ENCODE measurements around the gene DOCK3.
"Not testable (repeated sequence)": the region's sequence is repeated elsewhere in the genome, so short reads cannot be mapped to it uniquely, and the experiment has no call there.

The DOCK3 gene

DNA sequence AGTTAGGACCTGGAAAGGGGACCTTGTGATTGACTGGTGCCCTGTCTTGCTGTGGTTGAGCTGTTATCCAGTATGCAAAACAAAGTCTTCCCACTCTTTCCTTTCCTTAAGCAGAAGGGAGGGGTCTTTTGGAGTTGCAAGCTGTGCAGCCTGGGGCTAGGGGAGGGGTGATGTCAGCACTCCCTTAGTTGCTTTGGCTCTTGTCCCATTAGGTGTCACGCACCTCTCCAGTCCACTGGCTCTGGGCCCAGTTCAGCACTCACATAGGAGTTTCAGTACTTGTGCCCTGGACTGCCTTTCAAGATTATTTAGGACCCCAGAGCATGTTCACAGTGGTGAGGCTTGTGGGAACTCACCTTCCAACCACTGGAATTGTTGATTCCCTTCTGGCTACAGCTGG, 238.5 kb downstream of the DOCK3 start:
- no peak for DNase-seq

DNA sequence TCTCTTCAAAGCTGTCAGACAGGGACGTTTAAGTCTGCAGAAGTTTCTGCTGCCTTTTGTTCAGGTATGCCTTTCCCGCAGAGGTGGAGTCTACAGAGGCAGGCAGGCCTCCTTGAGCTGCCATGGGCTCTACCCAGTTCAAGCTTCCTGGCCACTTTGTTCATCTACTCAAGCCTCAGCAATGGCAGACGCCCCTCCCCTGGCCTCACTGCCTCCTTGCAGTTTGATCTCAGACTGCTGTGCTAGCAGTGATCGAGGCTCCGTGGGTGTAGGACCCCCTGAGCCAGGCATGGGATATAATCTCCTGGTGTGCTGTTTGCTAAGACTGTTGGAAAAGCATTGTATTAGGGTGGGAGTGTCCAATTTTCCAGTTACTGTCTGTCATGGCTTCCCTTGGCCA, 247.3 kb downstream of the DOCK3 start:
- DNase-seq = not testable (repeated sequence)

DNA sequence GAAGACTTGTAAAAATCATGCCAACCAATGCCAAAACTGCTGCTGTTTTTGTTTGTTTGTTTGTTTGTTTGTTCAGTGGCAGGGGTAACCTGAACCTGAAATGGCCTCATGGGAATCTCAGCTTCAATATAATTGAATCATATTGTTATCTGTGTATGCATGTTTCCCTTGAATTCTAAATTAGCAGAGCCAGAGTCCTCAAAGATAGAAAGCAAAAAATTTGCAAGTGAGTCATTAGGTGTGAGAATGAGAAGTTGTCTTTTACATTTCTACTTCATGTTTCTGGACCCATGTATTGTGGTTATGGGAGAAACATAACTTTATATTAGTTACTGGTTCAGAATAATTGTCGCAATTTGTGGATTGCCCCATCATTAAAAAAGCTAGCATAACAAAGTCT, 249.2 kb downstream of the DOCK3 start:
- no peak for DNase-seq

- no peak for DNase-seq
These were observed 249.9 kb downstream of the DOCK3 start for GRCh38 chr3:50924638-50925037.

- DNase-seq = no peak
These were observed 252.1 kb downstream of the DOCK3 start for GRCh38 chr3:50926868-50927267.

DNA sequence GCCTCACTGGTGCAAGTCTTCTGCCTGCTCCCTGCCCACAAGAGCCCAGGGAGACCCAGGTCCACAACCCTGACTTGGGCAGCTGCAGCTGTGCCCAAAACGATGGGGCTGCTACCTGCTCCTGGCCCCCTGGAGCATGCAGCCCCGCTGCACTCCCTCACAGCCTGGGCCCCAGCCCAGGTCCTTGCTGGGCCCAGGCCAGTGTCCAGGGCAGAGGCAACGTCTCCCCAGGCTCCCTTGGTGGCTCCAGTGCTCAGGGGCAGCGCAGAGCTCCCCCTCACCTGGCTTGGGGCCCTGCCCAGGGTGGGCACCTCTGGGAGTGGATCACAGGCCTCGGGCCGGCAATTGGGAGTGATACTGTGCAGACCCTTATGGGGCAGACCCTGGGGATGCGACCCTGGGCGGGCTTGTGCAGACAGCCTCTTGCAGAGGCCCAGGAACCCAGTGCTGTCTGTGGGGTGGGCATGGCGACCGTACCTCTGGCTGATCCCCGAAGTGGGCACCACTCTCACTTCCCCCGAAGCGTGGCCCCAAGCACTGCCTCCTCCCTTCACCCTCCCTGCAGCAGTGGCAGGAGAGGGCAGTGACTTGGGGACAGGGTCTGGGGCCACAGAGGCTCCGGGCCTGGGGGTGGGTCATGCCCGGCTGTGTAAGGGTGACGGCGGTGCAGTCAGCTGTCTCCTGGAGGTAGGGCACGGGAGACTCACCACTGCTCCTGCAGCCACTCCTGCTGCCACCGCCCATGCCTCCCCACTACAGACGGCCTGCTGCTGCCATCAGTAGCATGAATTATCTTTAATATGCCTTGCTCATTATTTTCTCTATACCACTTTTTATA, 255.9 kb downstream of the DOCK3 start:
- DNase-seq = no peak

- not testable (repeated sequence) for DNase-seq
These were observed 258.2 kb downstream of the DOCK3 start for GRCh38 chr3:50932918-50933317.

DNA sequence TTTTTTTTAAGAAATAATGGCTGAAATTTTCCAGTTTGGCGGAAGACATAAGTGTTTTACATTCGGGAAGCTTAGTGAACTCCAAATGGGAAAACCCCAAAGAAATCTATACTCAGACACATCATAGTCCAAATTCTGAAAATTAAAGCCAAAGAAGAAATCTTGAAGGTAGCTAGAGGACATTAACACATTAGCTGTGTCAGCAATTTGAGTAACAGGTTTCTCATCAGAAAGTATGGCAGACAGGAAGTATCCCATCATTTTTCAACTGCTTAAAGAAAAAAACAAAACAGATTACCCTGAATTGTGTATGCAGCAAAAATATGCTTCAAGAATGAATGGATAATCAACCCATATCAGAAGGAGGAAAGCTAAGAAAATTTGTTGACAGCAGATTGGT, 261.7 kb downstream of the DOCK3 start:
- no peak for DNase-seq

- no peak for DNase-seq
These were observed 272.7 kb downstream of the DOCK3 start for GRCh38 chr3:50947419-50947818.

DNA sequence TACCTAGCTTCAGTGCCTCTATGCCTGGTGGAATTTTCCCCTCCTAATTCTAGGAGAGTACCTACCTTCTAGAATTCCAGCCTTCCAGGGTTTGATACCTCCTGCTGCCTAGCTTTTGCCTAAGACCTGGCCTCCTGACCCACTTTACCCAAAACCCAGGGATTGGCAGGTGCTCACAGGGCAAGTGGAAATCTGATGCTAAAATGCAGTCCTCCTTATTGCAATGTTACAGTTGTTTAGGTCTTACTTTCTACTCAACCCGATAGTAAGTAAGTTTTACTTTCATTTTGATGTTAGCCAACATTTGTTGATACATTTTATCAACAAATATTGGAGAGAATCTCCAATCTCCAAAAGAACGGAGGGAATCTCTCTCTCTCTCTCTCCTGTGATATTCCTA, 275.9 kb downstream of the DOCK3 start:
- DNase-seq = no peak

GRCh38 chr3:50953825-50954414, 279.2 kb downstream of the DOCK3 start:
- DNase-seq = no peak

GRCh38 chr3:50961386-50961785, 286.7 kb downstream of the DOCK3 start:
- DNase-seq = peak in 1 of 2 donors; percentile 30

DNA sequence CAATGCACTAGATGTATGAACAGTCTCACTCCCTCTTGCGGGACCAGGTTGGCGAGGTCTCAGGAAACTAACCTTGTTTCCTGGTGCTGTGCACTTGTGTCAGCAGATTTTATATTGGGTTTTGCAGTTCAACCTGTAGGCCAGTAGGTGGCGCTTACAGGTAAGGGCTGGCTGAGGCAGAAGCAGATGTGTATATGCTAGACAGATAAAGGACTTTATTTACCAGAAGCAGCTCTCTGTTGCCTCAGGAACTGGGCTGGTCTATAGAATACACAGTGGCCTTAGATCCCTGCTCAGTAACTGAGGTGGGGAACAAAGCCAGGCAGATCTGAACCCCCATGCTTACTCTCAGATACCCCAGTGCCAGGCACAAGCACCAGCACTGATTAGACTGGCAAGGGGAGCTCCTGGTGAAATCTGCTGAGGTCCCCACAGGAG, 296.8 kb downstream of the DOCK3 start:
- peak; percentile 38 to 48 for DNase-seq

GRCh38 chr3:50972029-50972428, 297.3 kb downstream of the DOCK3 start:
- DNase-seq = no peak

DNA sequence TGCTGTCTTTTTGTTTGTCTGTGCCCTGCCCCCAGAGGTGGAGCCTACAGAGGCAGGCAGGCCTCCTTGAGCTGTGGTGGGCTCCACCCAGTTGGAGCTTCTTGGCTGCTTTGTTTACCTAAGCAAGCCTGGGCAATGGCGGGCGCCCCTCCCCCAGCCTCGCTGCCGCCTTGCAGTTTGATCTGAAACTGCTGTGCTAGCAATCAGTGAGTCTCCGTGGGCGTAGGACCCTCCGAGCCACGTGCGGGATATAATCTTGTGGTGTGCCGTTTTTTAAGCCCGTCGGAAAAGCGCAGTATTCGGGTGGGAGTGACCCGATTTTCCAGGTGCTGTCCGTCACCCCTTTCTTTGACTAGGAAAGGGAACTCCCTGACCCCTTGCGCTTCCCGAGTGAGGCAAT, 303.9 kb downstream of the DOCK3 start:
- DNase-seq = not testable (repeated sequence)

DNA sequence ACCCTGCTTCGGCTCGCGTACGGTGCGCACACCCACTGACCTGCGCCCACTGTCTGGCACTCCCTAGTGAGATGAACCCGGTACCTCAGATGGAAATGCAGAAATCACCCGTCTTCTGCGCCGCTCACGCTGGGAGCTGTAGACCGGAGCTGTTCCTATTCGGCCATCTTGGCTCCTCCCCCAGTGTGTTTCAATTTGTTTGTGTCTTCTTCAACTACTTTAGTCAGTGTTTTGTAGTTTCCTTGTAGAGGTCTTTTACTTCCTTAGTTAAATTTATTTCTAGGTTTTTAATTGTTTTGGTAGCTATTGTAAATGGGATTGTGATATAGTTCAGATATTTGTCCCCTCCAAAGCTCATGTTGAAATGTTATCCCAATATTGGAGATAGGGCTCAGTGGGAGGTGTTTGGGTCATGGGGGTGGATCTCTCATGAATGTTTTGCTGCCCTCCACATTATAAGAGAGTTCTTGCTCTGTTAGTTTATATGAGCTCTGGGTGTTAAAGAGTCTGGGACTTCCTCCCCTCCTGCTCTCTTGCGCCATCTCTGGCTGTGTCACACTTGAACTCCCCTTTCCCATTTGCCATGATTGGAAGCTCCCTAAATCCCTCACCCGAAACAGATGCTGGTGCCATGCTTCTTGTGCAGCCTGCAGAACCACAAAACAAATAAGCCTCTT, 304.4 kb downstream of the DOCK3 start:
- no peak for DNase-seq

- DNase-seq = no peak
These were observed 308.0 kb downstream of the DOCK3 start for GRCh38 chr3:50982540-50983325.

- DNase-seq = no peak
These were observed 309.2 kb downstream of the DOCK3 start for GRCh38 chr3:50983887-50984286.

DNA sequence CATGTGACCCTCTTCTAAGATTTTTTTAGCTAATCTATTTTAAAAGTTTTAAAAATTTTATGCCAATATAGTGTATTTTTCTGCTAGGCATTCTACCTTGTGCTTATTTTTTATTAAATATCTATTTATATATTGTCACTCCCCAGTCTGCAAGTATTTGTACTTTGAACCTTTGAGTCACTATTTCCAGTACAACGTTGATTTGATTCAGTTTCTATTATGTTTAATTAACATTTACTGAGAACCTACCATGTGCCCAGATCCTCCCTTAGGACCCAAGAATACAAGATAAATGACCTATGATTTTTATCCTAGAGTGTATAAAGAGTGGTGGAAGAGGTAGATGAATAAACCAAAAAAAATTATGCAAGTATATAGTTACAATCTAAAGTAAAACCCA, 311.2 kb downstream of the DOCK3 start:
- no peak for DNase-seq

- DNase-seq = no peak
These were observed 312.0 kb downstream of the DOCK3 start for GRCh38 chr3:50986726-50987125.

- no peak for DNase-seq
These were observed 319.8 kb downstream of the DOCK3 start for GRCh38 chr3:50994537-50994936.

GRCh38 chr3:50995085-50995824, 320.5 kb downstream of the DOCK3 start:
- DNase-seq = no peak
